Erythroblast (primary cell): ENCODE results near the gene HSPA9.
A peak's percentile ranks its signal among the peaks of the same experiment; 100 is the strongest.

Source experiments
- DNase-seq, 2 experiments: peaks; one replicate each; lab custom pipeline; 2025; lab: John Stamatoyannopoulos, UW
- GATA1 ChIP-seq: IDR thresholded peaks from 2 replicates; pipeline ENCODE4 v1.6.1; 2011; ENCODE audit warnings: low read depth, mild to moderate bottlenecking, control low read depth, low read length, moderate library complexity
- POLR2A ChIP-seq: IDR thresholded peaks from 2 replicates; pipeline ENCODE4 v1.6.1; 2011; ENCODE audit warnings: mild to moderate bottlenecking, low read length

HSPA9 gene

DNA sequence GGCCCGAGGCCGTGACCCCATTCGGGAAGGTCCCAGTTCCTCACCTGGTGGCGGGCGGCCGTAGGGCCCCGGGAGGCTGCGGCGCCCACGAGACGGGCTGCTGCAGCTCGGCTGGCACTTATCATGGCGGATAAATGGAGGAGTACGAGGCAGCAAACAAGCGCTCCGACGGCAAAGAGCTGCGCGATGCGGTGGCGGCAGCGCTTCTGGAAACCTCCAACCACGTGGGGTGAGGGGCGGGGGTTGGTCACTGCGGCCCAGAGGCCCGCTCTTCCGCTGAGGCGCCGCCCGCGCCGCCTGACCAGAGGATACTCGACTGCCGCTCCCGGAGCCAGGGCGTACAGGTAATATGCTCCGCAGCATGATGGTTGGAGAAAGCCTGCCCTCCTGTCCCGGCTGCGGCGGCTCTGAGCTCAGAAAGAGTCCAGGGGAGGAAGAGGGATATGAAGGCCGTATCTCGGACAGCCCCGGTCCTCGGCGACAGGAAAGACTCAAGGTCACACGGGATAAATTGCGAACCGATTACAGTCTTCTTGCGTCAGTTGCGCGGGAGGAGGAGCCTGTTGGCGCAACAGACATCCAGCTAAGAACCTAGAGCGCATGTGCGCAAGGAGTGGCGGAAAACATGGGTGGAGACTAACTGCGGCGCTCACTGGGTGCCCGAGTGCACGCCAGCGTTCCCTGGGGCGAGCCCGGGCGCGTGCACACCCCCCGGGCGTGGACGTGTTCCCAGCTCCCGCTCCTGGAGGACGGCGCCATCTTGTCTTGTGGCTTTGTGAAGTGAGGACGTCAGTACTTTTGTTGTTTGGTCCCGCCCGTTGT is at the start of gene HSPA9:
TSS of gene HSPA9 (minus strand) at position 208 of the 822 bp plus-strand sequence. CDS start at position 125, 83 bp downstream.
- peak; percentile 100 for DNase-seq
- TF ChIP-seq GATA1 (no peak), POLR2A (peak; percentile 93)

DNA sequence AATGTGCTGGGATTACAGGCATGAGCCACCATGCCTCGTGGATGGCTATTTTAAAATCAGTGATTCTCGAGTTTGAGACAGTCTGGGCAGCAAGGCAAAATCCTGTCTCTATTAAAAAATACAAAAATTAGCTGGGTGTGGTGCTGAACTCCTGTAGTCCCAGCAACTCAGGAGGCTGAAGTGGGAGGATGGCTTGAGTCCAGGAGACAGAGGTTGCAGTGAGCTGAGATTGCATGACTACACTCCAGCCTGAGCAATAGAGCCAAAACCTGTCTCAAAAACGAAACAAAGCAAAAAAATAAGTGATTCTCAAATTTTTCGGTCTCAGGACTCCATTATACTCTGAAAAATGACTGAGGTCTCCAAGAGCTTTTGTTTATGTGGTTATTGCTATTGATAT is 47.9 kb upstream of the HSPA9 start:
- TF ChIP-seq POLR2A (no peak), GATA1 (no peak)
- no peak for DNase-seq

DNA sequence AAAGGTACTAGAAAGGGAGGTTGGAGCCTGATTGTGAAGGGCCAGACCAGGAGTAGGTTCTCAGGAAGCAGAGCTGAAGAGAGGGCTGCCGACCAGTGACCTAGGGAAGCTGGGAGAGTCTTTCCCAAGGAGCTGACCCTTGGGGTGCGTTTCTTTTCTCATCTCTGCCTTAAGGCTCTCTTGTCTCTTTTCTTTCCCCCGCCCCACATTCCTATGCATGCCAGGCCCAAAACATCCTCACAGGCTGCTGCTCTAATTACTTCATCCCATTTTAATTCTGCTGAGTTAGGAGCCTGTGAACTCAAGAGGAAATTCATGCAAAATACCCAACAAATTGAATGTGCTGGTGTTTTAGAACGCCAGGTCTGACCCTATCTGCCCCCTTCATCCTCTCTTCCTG is 46.9 kb upstream of the HSPA9 start:
- DNase-seq = no peak
- TF ChIP-seq POLR2A = no peak

DNA sequence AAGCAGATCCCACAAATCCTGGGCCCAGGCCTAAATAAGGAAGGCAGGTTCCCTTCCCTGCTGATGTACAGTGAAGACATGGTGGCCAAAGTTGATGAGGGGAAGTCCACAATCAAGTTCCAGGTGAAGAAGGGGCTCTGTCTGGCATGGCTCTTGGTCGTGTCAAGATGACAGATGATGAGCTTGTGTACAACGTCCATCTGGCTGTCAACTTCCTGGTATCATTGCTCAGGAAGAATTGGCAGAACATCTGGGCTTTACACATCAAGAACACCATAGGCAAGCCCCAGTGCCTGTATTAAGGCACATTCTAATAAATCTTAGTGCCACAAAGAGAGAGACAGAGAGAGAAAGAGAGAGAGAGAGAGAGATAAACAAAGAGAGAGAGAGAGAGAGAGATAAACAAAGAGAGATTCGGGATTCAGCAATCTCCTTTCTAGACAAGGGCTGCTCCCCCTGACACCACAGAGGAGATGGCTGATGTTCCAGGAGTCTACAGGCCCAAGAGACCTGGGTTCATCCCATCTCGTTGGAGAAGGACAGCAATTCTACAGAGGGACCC is 45.5 kb upstream of the HSPA9 start:
- no peak for DNase-seq
- no peak for TF ChIP-seq POLR2A
- no peak for TF ChIP-seq GATA1

DNA sequence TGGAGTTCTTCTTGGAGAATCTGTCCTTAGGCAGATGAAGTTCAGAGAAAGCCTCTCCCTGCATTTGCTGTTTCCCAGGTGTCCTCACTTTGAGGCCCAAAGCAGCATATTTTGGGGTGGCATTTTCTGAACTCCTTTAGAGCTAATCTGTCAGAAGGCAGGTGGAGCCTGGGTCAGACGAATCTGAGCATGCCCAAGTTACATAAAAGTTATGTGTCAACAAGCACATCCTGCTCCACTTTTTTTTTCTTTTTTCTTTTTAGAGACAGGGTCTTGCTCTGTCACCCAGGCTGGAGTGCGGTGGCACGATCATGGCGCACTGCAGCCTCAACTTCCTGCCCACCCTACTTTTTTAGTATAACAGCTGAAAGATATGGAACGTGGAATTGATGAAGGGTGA is 41.3 kb upstream of the HSPA9 start:
- no peak for DNase-seq
- no peak for TF ChIP-seq POLR2A
- TF ChIP-seq GATA1 = no peak

DNA sequence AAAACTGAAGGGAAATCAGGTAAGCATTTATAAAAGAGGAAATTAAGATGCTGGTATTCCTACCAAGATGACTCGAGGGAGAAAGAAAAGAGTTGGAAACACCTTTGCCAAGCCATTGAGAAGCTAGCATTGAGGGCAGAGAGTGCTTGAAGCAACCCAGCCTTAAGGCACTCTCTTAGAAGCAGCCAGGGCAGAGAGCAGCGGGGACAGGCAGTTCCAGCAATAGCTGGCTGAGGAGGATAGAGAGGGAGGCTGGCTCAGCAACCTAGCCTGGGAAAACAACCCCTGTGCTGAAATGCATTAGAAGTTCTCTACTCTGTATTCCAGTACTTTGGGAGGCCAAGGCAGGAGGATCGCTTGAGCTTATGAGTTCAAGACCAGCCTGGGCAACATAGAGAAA is 40.3 kb upstream of the HSPA9 start:
- TF ChIP-seq GATA1 (no peak), POLR2A (no peak)
- no peak for DNase-seq

DNA sequence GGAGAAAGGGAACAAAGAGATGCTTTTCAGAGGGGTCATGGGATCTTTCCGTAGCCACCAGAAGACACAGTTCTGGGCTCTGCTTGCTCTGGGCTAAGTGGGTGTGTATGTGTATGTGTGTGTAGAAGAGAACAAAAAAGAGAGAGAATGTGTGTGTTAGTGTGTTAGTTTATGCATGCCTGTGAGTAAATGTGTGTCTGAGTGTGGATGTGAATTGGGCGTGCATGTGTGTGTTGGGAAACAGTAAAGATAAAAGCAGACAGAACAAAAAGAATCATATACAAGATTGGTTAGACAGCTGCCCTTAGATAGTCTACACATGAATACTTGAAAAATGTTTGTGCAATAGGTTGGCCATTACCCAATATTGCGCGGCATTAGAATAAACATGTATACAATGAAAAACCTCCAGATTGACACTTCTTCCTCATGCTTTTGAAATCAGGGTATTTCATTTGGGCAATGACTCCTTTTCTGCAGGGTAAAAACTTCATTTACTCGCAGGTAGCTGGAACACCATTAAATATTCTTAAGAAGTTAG is 36.5 kb upstream of the HSPA9 start:
- TF ChIP-seq GATA1 (no peak), POLR2A (no peak)
- DNase-seq = no peak

DNA sequence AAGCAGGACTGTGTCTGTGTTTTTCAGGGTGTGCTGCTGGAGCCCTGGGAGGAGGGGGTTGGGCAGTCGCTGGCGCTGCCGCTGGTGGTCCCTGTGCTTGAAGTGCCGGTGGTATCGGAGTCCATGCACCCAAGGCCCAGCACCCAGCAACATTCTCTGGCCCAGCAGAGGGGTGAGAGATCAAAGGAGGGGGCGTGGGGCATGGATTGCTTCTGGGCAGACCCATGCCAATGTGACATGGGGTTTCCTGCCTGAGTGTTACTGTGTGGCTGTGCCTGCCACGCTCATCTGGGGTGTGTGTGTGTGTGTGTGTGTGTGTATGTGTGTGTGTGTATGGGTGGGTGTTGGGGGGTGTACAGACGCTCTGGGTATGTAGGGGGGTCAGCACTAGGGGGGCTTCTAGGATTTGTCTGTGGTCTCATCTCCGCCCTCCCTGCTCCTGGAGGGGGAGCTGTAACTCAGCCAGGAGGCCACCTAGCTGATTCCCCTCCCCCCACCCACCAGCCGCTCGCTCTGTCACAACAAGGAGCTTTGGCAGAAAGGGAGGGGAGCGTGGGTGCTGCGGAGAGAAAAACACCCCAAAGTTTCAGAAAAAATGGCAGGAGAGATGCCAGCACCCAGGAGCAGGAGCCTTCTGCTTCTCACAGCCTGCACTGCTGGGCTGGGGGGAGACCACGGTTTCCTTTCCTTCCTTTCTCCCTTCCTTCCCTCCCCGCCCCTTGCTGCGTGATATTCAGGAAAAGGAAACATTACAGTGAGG is 35.9 kb upstream of the HSPA9 start:
- peak; percentile 12 to 15 for DNase-seq
- no peak for TF ChIP-seq GATA1
- TF ChIP-seq POLR2A = no peak

DNA sequence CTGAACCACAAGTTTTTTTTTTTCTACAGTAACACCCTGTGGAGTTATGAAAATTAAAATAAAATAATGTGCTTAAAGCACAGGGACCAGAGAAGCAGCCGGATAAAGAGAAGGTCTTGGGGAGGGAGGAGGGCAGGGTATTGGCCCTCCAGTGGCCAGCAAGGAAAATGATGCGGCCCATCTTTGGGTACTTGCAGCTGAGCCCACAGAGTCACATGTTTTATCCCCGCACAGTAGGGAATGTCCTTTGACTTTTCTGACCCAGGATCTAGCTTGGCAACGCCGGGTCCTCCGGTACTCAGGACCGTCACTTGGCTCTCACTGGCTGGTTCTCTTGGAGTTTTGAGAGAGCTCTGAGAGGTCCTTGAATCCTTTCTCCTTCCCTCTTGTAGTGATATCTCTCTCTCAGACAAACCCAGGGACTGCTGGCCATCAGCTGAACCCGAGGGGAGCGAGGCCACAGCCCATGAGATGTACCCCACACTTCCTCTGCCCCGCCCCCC is 35.3 kb upstream of the HSPA9 start:
- peak; percentile 13 to 22 for DNase-seq
- TF ChIP-seq GATA1 (no peak), POLR2A (no peak)

DNA sequence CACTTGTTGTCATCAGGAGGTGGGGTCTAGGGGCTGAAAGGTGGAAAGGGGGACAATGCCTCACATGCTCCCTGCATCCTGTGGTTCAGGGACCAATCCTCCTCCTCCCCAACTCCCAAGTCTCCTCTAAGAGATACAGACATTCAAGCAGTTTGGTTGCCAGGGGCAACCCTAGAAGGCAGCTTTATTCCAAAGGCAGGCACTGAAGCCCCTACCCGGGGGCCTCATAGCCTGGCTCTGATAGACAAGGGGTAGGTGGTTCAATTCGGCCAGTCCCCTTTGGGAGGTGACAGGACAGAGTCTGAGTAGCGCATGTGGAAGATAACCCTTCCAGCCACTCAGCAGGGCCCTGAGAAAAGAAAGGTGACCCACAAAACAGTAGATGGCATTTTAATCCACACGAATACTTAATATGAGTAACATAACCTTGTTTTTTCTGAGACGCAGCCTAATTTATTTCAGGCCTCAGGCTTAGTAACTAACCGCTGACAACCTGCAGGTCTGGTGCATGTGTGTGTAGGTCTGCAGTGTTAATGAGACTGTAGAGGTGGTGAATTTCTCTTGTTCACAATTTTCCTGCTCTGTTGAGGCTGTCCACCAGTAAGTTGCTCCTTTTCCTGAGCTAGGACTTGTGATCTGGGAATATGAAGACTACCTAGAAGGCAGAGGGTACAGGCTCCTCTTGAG is 31.3 kb upstream of the HSPA9 start:
- TF ChIP-seq GATA1 (no peak), POLR2A (no peak)
- no peak for DNase-seq

DNA sequence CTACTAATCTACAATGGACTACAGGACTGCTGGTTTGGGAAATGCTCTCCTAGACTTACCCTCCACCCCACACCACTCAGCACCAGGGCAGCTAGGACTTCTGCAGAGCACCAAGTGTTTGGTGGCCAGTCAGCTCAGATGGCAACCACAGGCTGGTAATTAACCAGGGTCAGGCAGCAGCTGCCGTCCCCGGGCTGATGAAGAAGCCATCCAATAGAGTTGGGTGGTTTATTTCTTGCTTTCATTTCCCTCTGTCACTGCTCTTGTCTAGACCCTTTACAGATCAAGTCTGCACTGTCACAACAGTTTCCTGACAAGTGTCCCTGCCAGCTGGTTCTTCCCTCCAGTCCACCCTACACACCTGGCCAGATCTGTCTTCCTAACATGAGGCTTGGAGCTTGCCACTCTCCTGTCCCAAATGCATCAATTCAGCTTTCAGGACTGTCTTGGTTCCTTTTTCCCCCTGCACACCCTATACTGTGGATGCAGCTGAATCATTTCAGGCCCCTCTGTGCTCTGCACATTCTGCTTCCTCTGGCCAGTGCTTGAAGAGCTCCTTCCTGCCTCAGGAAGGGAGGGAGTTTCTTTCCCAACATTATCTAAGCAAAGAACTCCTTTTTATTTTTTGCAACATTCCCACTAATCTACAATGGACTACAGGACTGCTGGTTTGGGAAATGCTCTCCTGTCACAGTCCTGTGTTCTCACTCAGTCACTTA is 30.2 kb upstream of the HSPA9 start:
- DNase-seq = no peak
- no peak for TF ChIP-seq POLR2A
- TF ChIP-seq GATA1 = no peak

DNA sequence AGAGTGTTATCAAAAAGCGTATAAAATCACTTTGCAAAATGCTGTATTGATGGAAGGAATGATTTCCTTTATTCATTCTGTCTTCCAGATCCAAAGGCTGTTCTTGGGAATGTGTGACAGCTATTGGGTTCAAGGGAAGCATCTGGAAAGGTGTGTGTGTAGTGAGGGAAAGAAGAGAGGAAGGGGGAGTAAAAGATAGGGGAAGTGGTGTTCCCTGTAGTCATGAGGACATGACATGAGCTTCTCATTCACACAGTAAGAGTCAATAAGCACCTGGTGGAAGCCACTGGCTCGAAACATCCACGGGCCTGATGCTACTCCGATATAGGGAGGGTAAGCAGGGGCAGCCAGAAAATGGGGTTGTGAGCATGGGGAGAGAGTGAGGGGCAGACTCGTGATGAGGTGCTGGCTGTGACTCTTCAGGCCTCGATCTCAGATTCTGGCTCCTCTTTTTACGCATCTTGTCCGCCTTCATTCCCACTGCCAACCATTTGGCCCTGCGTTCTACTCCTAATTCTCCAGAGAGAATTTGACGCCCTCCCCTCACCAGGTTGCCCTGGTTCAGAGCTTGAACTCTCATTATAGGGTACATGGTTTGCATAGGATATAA is 29.1 kb upstream of the HSPA9 start:
- no peak for DNase-seq
- TF ChIP-seq POLR2A (no peak), GATA1 (no peak)
